Measurements from ENCODE around the gene DDAH1.

GRCh38 chr1:85289848-85290335 is 175.1 kb downstream of the DDAH1 start:
- TF ChIP-seq CTCF (IDR thresholded peaks at IDR 0.05) (no peak), EP300 (IDR thresholded peaks at IDR 0.05) (no peak), POLR2A (IDR thresholded peaks at IDR 0.05) (no peak)

All from ovary (tissue), 3 donors.